MM.1S (cell line): ENCODE measurements around the gene ART1.

Experiments used
- EZH2 ChIP-seq: fragments of 300-600 bp; sonication (generic); optimal IDR thresholded peaks from 2 replicates; pipeline ENCODE3; 2017; ENCODE audit warnings: low read depth, mild to moderate bottlenecking, antibody characterized with exemption, low read length, mixed read lengths
- EZH2phosphoT487 ChIP-seq: fragments of 300-600 bp; sonication (generic); IDR thresholded peaks from 2 replicates; pipeline ENCODE4 v1.6.1; 2018; ENCODE audit warnings: antibody characterized with exemption, low read length
- TF ChIP-seq, protein P1 (sequence below): fragments of 300-600 bp; sonication (generic); IDR thresholded peaks from 2 replicates; pipeline ENCODE4 v1.5.1; 2016; ENCODE audit warnings: antibody characterized with exemption, low read length, mixed read lengths

GRCh38 chr11:3615998-3616397 lies 28.9 kb upstream of the ART1 start:
- TF ChIP-seq, protein P1, sequence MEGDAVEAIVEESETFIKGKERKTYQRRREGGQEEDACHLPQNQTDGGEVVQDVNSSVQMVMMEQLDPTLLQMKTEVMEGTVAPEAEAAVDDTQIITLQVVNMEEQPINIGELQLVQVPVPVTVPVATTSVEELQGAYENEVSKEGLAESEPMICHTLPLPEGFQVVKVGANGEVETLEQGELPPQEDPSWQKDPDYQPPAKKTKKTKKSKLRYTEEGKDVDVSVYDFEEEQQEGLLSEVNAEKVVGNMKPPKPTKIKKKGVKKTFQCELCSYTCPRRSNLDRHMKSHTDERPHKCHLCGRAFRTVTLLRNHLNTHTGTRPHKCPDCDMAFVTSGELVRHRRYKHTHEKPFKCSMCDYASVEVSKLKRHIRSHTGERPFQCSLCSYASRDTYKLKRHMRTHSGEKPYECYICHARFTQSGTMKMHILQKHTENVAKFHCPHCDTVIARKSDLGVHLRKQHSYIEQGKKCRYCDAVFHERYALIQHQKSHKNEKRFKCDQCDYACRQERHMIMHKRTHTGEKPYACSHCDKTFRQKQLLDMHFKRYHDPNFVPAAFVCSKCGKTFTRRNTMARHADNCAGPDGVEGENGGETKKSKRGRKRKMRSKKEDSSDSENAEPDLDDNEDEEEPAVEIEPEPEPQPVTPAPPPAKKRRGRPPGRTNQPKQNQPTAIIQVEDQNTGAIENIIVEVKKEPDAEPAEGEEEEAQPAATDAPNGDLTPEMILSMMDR: no peak
- TF ChIP-seq EZH2 (no peak), EZH2phosphoT487 (no peak)
